Astrocyte of the cerebellum (primary cell): ENCODE data around the gene SNAPC4.
"Not testable (repeated sequence)": the region's sequence is repeated elsewhere in the genome, so short reads cannot be mapped to it uniquely, and the experiment has no call there.

Experiments
- DNase-seq: peaks from one replicate; pipeline ENCODE4 v3.0.0-alpha.2; 2011; ENCODE audit warnings: low read depth
- H3K4me3 ChIP-seq: 2 replicates; pipeline ENCODE4 v1.5.1; 2011; ENCODE audit warnings: mild to moderate bottlenecking, low read depth, low read length, moderate library complexity
- CTCF ChIP-seq: IDR thresholded peaks from 2 replicates; pipeline ENCODE4 v1.5.1; 2012; ENCODE audit warnings: low read length, low read depth, moderate library complexity, mild to moderate bottlenecking; ENCODE audit errors: missing control alignments
- in situ Hi-C: cut with HindIII; loops from 2 replicates; pipeline ENCODE4 v1.10.0; 2017; ENCODE audit warnings: low sequenced_read_pairs

The SNAPC4 gene

GRCh38 chr9:136432591-136432990 lies 32.6 kb upstream of the SNAPC4 start:
- no peak for TF ChIP-seq CTCF
- in situ Hi-C loops: no loop called here
- no peak overlapping the region for H3K4me3 ChIP-seq
- DNase-seq: no peak

- TF ChIP-seq CTCF: no peak
- H3K4me3 ChIP-seq: no peak overlapping the region
- in situ Hi-C loops: no loop called here
- DNase-seq: no peak
These were observed 31.9 kb upstream of the SNAPC4 start for GRCh38 chr9:136431782-136432350.

- no peak overlapping the region for H3K4me3 ChIP-seq
- in situ Hi-C loops: no loop called here
- no peak for TF ChIP-seq CTCF
- DNase-seq: no peak
These were observed 30.7 kb upstream of the SNAPC4 start for GRCh38 chr9:136430588-136431234.

DNA sequence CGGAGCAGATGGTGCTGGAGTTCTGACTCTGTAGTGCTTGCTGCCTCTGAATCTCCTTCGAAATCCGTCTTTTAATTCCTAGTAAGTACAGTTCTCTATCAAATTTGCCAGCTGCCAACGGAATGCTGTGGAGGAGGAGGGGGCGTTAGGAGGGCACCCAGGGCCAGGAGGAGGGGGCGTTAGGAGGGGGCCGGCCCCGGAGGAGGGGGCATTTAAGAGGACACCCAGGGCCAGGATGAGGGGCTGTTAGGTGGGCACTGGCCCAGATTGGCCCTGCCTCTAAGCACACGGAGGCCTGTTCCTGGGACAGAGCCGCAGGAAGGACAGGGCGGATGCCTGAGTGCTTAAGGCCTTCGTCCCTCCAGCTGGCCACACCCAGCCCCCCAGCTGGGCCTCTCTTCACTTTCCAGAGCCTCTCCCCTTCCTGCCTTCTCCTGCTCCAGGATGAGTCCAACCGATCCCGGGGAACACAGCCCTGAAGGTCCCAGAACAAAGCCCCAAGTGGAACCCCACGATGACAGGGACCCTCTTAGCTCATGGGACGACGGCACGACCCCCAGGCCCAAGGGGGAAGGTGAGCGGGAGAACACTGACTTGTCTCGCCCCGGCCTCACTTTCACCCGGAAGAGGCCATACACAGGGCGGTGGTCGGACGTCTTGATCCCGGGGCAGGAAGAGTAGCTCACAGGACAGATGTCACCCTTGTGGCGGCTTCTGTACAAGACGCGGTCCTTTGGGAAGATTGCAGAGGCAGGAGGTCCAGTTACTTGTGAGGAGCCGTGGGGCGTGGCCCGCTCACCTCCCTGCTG lies 29.9 kb upstream of the SNAPC4 start:
- in situ Hi-C loops: no loop called here
- no peak overlapping the region for H3K4me3 ChIP-seq
- TF ChIP-seq CTCF: no peak
- DNase-seq: no peak

- DNase-seq: no peak
- in situ Hi-C loops: no loop called here
- no peak for TF ChIP-seq CTCF
- no peak overlapping the region for H3K4me3 ChIP-seq
These were observed 29.2 kb upstream of the SNAPC4 start for GRCh38 chr9:136429075-136429628.

- TF ChIP-seq CTCF: no peak
- in situ Hi-C loops: no loop called here
- H3K4me3 ChIP-seq: no peak overlapping the region
- DNase-seq: no peak
These were observed 26.8 kb upstream of the SNAPC4 start for GRCh38 chr9:136426787-136427186.

DNA sequence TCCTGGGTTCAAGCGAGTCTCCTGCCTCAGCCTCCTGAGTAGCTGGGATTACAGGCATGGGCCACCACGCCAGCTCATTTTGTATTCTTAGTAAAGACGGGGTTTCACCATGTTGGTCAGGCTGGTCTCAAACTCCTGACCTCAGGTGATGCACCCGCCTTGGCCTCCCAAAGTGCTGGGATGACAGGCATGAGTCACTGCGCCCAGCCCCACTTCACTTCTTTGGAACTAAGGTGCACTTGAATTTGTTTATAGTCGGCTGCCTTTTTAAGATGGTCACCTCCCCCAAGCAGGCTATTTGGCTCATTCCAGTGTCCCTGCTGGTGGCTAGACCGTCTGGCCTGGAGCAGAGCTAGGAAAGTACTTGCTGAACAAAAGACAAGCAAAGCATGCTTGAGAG lies 25.4 kb upstream of the SNAPC4 start:
- DNase-seq, H3K4me3 ChIP-seq, in situ Hi-C loops: not testable (repeated sequence)
